PC-3 (cell line): ENCODE results near the gene ARHGEF11.

Experiments
- CTCF ChIP-seq: fragments of 300-600 bp; sonication (generic); conservative IDR thresholded peaks from 2 replicates; pipeline ENCODE4 v1.5.1; 2017; ENCODE audit warnings: antibody characterized with exemption, low read depth, mild to moderate bottlenecking, low read length
- EZH2 ChIP-seq: fragments of 300-600 bp; sonication (generic); IDR thresholded peaks from one replicate; pipeline ENCODE4 v1.6.1; 2017; ENCODE audit warnings: antibody characterized with exemption, mild to moderate bottlenecking, low read length; ENCODE audit not compliant: unreplicated experiment

GRCh38 chr1:156944848-156945247 is 100.7 kb downstream of the ARHGEF11 start:
- no peak for TF ChIP-seq EZH2
- no peak for TF ChIP-seq CTCF
